Measurements from ENCODE around the gene ENAH.
A peak's percentile ranks its signal among the peaks of the same experiment; 100 is the strongest.

Gene ENAH

DNA sequence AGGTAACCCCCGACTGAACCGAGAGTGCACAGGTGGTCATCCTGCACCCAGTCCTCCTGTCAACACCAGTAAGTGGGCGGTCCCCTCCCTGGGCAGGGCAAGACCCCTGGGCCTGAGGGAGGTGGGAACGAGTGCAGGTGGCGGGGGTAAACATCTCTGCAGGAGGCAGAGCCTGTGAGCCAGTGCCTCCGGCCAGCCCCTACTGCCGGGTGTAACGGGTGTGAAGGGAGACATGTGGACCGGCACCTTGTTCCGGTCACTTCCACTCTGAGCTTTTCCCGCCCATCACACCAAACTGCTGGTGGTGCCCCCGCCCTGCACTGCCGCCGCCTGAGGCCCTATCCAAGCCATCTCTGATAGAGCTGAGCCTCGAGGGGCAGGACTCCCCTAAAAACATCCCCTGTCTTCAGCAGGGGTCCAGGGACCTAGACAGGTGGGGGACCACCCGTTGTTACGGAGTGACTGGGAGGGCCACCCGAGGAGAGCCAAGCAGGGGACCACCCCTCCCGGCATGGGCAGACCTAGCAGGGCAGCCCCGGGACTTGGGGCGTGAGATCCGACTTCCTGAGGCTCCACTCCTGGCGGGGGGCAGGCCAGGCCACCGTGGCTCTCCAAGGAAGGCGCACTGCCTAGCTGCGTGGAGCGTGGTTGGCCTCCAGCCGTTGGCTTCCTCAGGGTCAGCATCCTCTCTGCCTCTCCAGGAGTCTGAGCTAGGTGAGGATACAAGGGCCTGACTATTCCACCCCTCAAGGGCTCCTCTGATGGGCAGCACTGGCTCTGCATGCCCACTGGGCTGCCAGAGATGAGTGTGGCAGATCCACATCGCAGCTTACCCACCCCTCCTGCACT lies 181.2 kb downstream of the ENAH start:
- DNase-seq (ENCODE audit: low read depth): no peak

DNA sequence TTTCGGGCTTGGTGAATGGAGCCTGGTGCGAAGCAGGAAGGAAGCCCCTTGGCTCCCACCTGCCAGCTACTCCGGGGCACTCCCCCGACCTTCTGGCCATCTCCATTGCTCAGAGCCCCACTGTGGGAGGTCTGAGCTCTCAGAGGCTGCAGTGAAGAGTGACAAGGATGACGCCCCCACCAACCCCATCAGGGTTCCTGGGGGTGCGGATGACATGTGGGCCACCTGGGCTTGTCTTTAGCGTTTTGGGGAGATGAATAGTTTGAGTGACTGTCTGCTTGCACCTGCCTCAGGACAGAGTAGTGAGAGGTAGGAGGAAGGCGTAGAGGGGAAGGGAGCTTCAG lies 181.8 kb downstream of the ENAH start:
- no peak for DNase-seq (ENCODE audit: low read depth)

DNA sequence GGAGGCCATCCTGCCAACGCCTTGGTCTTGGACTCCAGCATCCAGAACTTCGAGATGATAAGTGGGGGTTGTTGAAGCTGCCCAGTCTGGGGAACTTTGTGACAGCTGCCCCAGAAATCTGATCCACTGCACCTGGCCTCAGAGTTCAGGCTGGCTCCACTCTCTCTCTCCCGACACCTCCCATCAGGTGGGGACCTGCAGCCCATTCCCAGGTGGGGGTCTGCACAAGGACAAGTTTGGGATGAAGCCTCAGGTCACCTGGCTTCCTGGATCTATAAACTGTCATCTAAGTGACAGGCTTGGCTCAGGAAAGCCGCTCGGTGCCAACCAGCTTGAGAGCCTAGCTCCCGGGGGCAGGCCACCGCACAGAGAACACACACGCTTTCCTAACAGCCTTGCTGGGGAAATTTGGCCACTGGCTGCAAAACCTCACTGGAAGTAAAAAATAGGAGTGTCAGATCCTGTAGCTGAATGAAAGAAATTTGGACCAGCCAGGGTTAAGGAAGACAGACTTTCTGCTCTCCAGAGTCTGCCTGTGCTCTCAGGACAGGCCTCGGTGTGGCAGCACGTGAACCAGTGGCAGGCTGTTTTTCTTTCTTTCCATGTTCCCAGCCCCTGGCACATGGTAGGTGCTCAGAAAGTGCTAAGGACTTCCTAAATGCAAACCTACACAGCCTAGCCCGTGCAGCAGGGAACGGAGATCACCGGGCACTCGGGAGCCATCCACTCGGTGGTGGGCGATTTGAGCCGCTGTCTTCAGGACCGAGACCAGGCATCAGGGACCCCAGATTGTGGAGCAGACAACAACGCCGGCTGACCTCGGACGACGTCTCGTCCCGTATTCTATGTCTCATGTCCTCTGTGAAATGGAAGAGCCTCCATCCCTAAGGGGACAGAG lies 182.5 kb downstream of the ENAH start:
- no peak for DNase-seq (ENCODE audit: low read depth)

DNA sequence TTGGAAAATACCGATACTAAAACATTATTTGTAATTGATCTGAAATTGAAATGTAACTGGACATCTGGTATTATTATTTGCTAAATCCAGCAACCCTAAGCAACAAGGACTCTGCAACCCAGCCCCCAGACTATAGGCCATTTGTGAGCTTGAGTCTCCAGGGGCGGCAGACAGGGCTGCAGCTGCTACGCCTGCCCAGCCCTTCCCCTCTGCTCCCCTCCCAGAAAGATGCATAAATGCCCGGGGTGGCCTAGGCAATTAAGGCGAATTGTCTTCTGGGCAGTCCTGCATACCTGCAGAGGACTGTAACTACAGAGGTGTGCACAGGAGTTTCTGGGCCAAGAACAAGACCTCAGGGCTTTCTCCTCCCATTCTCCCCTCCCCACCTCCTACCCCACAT lies 183.9 kb downstream of the ENAH start:
- no peak for DNase-seq (ENCODE audit: low read depth)

DNA sequence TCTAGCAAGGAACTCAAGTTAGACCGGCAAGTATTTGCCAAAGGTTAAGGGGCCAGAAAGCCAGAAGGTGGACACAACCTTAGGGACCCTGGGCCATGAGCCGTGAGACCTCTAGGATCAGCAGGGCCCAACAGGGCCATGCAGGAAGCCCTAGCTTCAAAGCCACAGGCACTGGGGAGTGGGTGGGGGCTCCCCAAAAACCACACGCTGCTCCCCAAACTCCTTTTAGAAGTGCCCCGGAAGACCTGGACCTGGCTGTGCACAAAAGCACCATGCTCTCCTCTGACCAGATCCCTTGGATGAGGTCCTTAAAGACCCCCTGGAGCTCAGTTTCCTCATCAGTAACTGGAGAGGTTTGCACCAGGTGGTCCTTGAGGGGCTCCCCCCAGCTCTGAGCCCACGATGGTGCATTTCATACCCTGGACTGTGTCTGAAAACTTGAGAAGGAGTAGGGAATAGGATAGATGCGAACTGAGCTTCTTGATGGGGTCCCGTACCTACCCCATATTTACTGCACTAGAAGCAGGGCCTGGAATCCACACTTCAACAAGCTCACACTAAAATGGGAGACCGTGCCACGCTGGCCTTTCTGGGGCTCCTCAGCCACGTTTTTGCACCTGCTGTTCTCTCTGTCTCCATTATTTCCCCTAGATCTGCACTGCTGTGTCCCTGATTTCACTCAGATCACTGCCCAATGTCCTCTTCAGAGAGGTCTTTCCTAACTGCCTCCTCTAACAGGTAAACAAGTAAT lies 184.5 kb downstream of the ENAH start:
- no peak for DNase-seq (ENCODE audit: low read depth)

DNA sequence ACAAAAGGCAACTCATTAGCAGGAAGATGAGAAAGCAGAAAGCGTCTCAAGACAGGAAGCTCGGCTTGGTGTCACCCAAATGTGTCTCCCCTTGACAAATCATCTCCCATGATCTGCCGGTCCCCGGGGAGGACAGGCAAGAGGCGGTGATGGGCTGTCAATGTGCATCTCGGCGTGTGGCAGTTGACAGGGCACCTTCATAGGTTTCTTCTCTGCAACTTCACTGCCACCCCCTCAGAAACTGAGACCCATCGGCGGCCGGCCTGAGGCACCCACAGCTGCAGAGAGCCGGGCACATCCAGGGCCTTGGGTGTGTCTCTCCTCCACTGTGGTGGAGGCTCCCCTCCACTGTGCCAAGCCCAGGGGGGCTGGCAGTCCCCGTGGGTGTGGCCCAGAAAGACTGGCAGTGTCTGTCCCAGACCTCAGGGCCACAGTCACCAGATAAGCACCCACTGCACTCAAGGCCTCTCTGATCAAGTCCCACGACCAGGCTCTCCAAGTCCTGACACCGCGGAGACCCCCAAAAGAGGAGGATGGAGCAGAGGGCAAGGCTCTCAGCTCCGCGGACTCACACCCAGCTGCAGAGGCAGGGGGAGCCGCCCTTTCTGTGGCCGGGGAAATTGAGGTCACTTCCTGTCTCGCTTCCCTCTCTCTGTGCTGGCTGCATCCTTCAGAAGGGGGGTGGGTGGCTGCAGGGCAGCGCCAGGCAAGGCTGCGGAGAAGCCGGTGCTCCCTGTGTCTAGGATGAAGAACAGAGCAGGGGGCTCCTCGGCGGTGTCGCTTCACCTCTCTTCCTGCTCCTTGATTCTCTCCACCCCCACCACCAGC lies 185.5 kb downstream of the ENAH start:
- DNase-seq (ENCODE audit: low read depth): peak; percentile 69

DNA sequence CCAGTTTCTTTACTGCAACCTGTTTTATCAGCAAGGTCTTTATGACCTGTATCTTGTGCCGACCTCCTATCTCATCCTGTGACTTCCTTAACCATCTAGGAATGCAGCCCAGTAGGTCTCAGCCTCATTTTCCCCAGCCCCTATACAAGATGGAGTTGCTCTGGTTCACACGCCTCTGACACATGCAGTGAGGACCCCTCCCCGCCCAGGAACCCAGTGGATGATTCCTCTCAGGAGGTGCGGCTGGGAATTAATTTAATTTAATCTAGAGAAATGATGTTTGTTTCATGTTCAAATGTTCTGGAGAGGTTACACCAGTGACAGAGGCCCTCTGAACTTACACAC lies 186.1 kb downstream of the ENAH start:
- no peak for DNase-seq (ENCODE audit: low read depth)

DNA sequence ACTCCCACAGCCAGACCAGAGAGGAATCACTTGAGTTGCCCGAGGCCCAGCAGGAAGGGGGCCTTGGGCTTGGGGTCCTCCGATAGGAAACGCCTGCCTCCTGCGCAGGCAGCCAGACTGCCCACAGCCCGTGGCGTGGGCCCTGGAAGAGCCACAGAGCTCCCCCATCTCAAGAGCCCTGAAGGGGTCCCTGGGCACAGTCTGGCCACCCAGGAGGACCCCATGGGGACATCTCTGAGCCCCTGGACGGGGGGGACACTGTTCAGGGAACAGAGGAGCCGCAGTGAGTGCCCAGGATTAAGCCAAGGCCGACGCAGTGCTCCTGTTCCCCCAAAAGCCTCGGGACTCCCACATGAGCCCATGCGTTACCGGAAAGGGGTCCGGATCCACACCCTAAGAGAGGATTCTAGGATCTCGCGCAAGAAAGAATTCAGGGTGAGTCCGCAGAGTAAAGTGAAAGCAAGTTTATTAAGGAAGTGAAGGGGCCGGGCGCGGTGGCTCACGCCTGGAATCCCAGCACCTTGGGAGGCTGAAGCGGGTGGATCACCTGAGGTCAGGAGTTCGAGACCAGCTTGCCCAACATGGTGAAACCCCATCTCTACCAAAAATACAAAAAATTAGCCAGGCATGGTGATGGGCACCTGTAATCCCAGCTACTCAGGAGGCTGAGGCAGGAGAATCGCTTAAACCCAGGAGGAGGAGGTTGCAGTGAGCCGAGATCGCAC lies 187.0 kb downstream of the ENAH start:
- no peak for DNase-seq (ENCODE audit: low read depth)

DNA sequence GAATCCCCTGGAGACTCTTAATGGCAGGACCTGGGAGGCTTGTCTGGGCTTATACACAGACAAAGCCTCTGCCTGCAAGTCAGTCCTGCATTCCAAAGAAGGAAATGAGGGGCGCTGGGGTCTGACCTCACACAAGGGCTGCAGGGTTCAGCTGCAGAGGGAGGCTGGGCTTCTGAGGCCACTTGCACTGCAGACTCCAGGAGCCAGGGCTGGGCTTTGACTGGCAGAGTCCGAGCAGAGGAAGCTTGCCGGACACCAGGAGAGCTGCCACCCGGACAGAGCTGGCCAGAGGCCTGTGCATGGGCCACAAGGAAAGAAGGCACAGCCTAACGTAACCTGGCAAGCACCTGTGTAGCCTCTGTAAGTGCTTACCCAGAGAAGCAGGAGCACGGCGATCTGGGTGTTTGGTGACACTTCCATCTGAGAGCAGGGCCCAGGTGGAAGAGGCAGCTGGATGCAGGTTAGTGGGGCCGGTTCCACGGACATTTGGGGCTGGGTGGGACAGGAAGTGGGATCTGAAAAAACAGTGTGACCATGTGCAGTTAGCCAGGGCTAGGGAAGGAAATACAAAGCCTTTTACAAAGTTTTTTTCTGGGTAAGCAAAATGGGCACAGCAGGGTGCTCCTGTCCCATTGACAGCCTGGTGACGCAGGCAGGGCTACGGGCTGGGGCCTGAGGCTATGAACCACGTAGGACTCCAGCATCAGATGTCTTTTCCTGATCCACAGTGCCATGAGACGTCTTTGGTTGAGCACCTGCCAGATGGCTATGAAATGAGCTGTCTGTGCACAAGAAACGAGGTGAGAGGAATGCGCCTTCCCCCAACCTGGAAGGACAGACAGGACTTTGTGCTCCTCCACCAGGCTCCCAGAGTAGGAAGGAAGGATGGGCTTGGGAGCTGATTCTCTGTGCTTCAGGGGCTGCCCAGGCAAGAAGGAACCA lies 187.8 kb downstream of the ENAH start:
- no peak for DNase-seq (ENCODE audit: low read depth)

DNA sequence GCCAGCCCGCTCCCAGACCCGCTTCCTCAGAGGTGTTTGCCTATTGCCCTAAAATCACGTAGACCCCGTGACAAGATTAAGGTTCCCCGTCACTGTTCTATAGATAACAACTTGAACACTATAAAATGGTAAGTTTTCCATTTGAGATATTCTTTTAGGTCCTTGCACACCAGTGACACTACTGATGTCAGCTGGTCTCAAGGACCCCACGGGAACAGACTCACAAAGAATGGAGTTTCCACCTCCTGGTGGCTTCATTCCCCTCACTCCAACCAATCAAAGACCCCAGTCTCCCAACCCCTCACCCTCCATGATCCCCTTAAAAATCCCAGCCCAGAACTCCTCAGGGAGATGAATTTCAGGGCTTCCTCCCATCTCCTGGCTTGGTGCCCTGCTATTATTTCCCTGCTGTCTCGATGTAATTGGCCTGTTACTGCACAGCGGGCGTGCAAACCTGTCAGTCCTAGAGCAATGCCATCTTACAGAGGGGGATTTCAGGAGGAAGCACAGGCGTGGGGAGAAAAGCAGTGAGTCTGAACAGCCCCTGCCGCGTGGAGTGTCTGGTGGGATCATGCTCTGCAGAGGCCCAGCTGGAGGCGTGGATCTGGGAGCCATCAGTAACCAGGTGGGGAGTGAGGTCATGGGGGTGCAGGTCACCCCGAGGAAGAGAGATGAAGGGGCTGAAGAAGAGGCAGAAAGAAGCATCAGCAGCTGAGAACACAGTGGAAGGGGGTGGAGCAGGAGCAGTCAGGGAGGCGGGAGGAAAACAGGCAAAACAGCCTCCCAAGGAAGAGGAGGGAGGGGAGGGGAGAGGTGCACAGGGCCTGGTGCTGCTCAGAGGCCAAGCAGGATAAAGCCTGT lies 190.0 kb downstream of the ENAH start:
- DNase-seq (ENCODE audit: low read depth): no peak

DNA sequence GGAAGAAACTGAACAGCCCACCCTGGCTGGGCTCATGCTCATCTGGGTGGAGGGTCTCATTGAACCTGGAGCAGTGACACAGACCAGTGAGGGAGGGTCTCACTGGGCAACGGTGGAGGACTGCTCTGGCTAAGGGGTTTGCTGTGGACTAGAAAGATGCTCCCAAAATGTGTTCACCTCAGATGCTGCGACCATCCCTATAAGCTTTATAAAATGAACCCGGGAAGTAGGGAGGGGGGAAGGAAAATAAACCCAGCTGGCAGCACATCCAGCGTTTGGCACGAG lies 190.6 kb downstream of the ENAH start:
- DNase-seq (ENCODE audit: low read depth): no peak

DNA sequence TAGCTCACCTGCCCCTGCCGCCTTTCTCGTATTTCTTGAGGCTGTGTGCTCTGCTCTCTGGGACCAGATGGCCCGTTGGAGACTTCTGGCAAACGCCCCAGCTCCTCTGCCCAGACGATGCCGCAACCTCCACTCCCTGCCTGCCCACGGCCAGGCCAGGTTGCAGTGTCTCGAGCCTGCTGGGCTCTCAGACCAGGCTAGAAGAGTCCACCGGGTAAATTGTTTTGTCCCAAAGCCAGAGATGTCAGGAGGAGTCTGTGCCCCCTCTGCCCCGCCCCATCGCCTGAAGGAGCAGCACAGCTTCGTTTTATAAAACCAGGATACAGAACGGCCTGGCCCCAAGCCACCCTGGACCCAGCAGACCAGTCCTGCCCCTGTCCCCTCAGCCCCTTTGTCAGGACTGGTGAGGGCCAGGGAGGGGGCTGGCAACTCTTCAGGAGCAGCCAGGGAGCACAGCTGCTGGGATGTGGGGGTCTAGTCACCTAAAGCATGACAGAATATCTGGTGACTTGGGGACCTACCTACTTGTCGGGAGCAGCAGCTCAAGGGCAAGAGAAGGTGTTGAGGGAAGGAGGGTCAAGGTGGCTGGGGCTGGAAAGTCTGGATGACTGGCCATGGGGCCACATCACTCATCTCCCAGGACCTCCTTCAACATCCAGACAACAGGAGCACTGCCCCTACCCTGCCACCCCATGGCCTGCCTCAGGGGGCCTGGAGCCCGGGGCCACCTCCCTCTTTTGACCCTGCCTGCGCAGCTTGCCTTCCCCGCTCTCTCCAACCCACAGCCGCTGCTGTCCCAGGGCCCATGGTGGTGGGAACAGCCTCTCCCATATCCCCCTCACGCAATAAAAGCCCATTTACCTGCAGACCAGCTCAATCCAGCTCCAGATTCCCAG lies 191.1 kb downstream of the ENAH start:
- DNase-seq (ENCODE audit: low read depth): no peak

DNA sequence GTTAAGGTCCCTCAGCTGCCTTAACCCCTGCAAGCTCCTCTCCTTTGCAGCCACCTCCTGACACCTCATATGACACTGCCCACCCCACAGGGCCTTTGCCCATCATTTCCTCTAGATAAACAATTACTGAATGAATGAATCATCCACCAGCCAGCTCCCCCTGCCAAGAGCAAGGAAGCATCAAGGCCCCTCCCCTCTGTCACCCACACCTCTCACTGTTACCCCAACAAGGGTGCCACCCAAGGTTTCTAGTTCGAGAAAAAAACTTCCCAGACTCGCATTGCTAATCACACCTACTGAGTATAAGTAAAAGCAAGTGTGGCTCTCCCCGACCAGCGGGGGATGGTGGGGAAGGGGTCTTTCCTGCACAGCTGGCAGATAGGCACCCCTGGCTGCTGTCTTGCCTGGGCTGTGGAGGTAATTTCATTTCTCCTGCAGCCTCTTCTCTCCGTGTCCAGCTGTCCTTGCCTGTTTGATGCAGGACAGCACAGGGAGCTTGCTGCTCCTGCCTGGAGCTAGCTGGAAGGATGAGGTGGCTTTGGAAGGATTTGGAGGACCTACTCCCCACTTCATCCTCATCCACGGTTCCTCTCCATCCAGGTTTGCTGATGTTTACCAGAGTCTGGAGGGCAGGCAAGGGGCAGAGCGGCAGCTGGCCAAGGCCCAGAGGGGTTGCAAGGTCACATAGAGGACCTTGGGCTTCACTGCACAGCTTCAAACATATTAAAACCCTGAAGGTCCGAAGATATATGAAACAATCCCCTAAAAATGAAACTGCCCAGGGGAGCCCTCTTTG lies 192.0 kb downstream of the ENAH start:
- DNase-seq (ENCODE audit: low read depth): no peak

DNA sequence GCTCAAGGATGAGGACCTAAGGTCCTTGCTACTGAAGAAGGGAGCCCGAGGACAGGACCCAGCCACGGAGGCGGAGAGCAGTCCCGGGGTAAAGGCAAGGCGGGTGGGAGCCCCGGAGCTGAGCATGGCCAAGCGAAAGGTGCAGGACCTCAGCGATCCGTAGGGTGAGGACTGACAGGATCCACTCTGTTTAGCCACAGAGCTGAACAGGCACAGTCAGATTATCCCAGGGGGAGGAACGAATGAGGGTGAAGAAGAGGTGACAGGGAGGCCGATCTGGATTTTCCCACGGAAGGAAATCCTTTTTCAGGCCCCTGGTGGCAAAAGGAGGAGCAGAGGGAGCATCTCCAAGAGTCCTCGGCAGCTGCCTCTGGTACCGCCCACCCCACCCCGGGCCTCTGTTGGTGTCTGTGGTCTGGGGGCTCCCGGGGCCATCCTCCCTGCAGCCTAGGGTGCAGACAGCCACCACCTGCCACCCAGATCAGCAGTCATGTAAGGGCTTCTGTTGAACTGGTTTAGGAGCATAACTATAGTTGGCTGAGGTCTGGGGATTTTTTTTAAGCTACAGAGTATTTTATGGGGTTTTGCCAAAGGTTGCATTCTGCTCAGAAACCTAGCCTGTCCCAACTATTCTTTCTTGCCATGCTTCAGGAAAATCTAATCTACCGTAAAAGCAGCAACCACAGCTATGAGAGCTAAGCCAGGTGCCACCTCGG lies 192.7 kb downstream of the ENAH start:
- DNase-seq (ENCODE audit: low read depth): no peak

DNA sequence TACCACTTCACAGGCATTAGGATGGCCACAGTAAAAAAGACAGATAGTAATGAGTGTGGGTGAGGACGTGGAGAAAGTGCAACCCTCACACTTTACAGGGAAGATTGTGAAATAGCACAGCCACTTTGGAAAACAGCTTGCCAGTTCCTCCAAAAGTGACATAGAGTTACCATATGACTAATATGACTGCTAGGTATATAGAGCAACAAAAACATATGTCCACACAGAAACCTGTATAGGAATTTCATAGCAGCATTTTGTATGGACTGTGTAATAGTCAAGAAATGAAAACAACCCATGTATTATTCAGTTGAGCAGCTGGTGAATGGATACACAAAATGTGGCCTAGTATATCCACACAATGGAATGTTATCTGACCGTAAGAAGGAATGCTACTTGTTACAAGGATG lies 194.7 kb downstream of the ENAH start:
- DNase-seq (ENCODE audit: low read depth): no peak

DNA sequence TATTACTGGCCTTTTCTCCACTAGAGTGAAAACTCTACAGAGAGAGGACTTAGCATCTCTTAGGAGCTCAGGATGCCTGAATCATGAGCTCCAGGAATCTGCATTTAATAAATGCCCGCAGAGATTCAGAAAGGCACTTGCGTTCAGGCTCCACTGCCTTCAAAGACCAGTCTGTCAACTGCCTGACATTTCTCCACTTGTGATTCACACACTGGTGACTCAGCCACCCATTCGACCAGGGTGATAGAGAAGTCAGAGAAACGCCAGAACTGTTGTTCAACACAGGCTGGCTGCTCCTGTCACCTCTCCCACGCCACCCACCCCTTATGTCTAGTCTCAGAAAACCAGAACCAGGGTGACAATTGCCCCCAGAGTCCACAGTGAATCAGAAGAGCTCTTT lies 198.2 kb downstream of the ENAH start:
- no peak for DNase-seq (ENCODE audit: low read depth)
